HepG2 (cell line): ENCODE results near the gene IL6ST. TPM values are rescaled to one million over a fixed set of nuclear protein-coding genes. Genes with fewer than 3 reads are reported as not detected.

Source experiments
- ATAC-seq: fragments of 200-7000 bp; cut with Tn5 transposase; 3 replicates; pipeline ENCODE4 v1.9.1; 2020; ENCODE audit warnings: mild to moderate bottlenecking, moderate library complexity
- BruUV-seq: library from RNA; stranded (reverse); fragments of 400-500 nt; replicated peaks from 2 replicates; lab custom pipeline; 2021; lab: Mats Ljungman, UMichigan
- CTCF ChIA-PET: fragments of 300-600 bp; formaldehyde crosslinking; extraction: SDS; loops from one replicate; lab custom pipeline; 2021; ENCODE audit warnings: low total read pairs, inconsistent platforms, low intra/inter-chr PET ratio; lab: Yijun Ruan, JAX
- POLR2A ChIA-PET: fragments of 350-600 bp; sonication (Branson Sonifier 250); formaldehyde crosslinking; loops from one replicate; lab custom pipeline; 2020; ENCODE audit warnings: antibody characterized with exemption, inconsistent platforms; lab: Yijun Ruan, JAX
- DNase-seq: peaks from one replicate; pipeline ENCODE4 v3.0.0-alpha.2; 2015; ENCODE audit warnings: low spot score
- FAIRE-seq: peaks from 3 replicates; lab custom pipeline; 2011; peaks lifted over from hg19 to GRCh38; lab: Jason Lieb, UNC
- H2AFZ ChIP-seq: one replicate; pipeline ENCODE4 v1.6.1; 2011; ENCODE audit warnings: low read length, inconsistent platforms
- H3K27ac ChIP-seq: fragments of 300-600 bp; 3 replicates; pipeline ENCODE4 v1.8.0; 2011; ENCODE audit warnings: mixed run types, mild to moderate bottlenecking, mixed read lengths, low read length, inconsistent platforms; ENCODE audit not compliant: insufficient read depth; ENCODE audit errors: extremely low read length
- H3K27me3 ChIP-seq, 2 experiments: fragments of 200-600 bp in 1 of 2; 2 replicates in 1 of 2; 3 replicates in 1 of 2; pipeline versions ENCODE4 v1.6.0 to v1.8.0; 2011; ENCODE audit warnings: low read length in 2 of 2, mild to moderate bottlenecking in 2 of 2, moderate library complexity in 2 of 2, inconsistent platforms in 1 of 2; ENCODE audit not compliant: insufficient read depth in 2 of 2, control insufficient read depth in 1 of 2
- H3K36me3 ChIP-seq, 2 experiments: fragments of 200-600 bp in 1 of 2; replicated peaks in 1 of 2; 2 replicates in 1 of 2; 3 replicates in 1 of 2; pipeline versions ENCODE4 v1.5.1 to v1.8.0; 2011; ENCODE audit warnings: low read length in 2 of 2, inconsistent platforms in 1 of 2; ENCODE audit not compliant: insufficient read depth in 2 of 2, control insufficient read depth in 1 of 2
- H3K4me1 ChIP-seq: 2 replicates; pipeline ENCODE4 v1.5.1; 2012; ENCODE audit warnings: low read length, inconsistent platforms; ENCODE audit not compliant: insufficient read depth
- H3K4me2 ChIP-seq: 2 replicates; pipeline ENCODE4 v1.6.0; 2011; ENCODE audit warnings: low read depth, low read length, inconsistent platforms
- H3K4me3 ChIP-seq, 3 experiments: fragments of 200-600 bp in 1 of 3; sonication (generic), shearing (Covaris generic) in 1 of 3; replicated peaks in 1 of 3; 2 replicates each; pipeline ENCODE4 v1.5.1; 2011 to 2016; ENCODE audit warnings: low read length in 3 of 3, inconsistent platforms in 2 of 3, low read depth in 2 of 3, mild to moderate bottlenecking in 2 of 3, control low read depth in 1 of 3, mixed read lengths in 1 of 3; ENCODE audit not compliant: insufficient read depth in 1 of 3
- H3K79me2 ChIP-seq: one replicate; pipeline ENCODE4 v1.6.1; 2011; ENCODE audit warnings: low read length, inconsistent platforms; ENCODE audit not compliant: insufficient read depth
- H3K9ac ChIP-seq: 2 replicates; pipeline ENCODE4 v1.6.0; 2011; ENCODE audit warnings: mild to moderate bottlenecking, low read depth, low read length, inconsistent platforms; ENCODE audit not compliant: insufficient read depth
- H3K9me3 ChIP-seq: 2 replicates; pipeline ENCODE4 v1.5.1; 2012; ENCODE audit warnings: mild to moderate bottlenecking, low read length
- H4K20me1 ChIP-seq: 2 replicates; pipeline ENCODE4 v1.6.0; 2011; ENCODE audit warnings: inconsistent platforms, mild to moderate bottlenecking, low read length, moderate library complexity; ENCODE audit not compliant: insufficient read depth
- AHDC1 ChIP-seq: sonication (generic); formaldehyde crosslinking; IDR thresholded peaks from 2 replicates; pipeline ENCODE4 v1.5.1; 2020; ENCODE audit warnings: mild to moderate bottlenecking, missing genetic modification reagents, borderline replicate concordance
- ATF4 ChIP-seq, 2 experiments: fragments of 450-650 bp in 1 of 2; sonication (generic) in 1 of 2; formaldehyde crosslinking; IDR thresholded peaks; 2 replicates each; pipeline versions ENCODE4 v1.5.0 to v1.8.0; 2020 to 2022; ENCODE audit warnings: mild to moderate bottlenecking in 1 of 2, missing genetic modification reagents in 1 of 2
- CBX2 ChIP-seq, 2 experiments: fragments of 200-600 bp in 1 of 2; sonication (generic); formaldehyde crosslinking in 1 of 2; IDR thresholded peaks; 2 replicates each; pipeline versions ENCODE4 v1.7.0 to v1.8.1; 2018 to 2022; ENCODE audit warnings: low read depth in 2 of 2, low read length in 1 of 2, mild to moderate bottlenecking in 1 of 2, missing genetic modification reagents in 1 of 2
- FOXJ3 ChIP-seq: sonication (generic); formaldehyde crosslinking; IDR thresholded peaks from 2 replicates; pipeline ENCODE4 v1.4.0; 2020; ENCODE audit warnings: missing genetic modification reagents, mild to moderate bottlenecking, borderline replicate concordance
- HMG20A ChIP-seq: IDR thresholded peaks from 2 replicates; pipeline ENCODE4 v1.6.1; 2016; ENCODE audit warnings: borderline replicate concordance
- HNRNPK ChIP-seq: fragments of 200-400 bp; formaldehyde crosslinking; IDR thresholded peaks from 2 replicates; pipeline ENCODE4 v1.6.1; 2018; ENCODE audit warnings: low read length, low read depth, moderate library complexity, mild to moderate bottlenecking; ENCODE audit not compliant: poor library complexity, severe bottlenecking
- NFIC ChIP-seq: IDR thresholded peaks from 2 replicates; pipeline ENCODE4 v1.6.1; 2012; ENCODE audit warnings: mild to moderate bottlenecking, low read length, inconsistent platforms
- SNAI1 ChIP-seq: sonication (generic); formaldehyde crosslinking; IDR thresholded peaks from 2 replicates; pipeline ENCODE4 v1.5.0; 2020; ENCODE audit warnings: mild to moderate bottlenecking, missing genetic modification reagents, borderline replicate concordance
- SOX13 ChIP-seq, 3 experiments: fragments of 450-650 bp in 1 of 3; sonication (generic) in 1 of 3; formaldehyde crosslinking in 1 of 3; IDR thresholded peaks in 2 of 3; conservative IDR thresholded peaks in 1 of 3; 2 replicates each; pipeline versions ENCODE4 v1.5.0 to v1.6.1; 2016 to 2020; ENCODE audit warnings: antibody characterized with exemption in 1 of 3, mild to moderate bottlenecking in 1 of 3, missing compliant biosample characterization in 1 of 3, missing genetic modification reagents in 1 of 3, moderate library complexity in 1 of 3
- ZNF460 ChIP-seq: sonication (generic); formaldehyde crosslinking; IDR thresholded peaks from 2 replicates; pipeline ENCODE4 v1.5.1; 2020; ENCODE audit warnings: missing genetic modification reagents, mild to moderate bottlenecking, borderline replicate concordance
- WGBS: methylation state at CpG from one replicate; pipeline ENCODE4 v1.1.6; 2017; ENCODE audit warnings: low lambda C conversion rate; 5-methylcytosine and 5-hydroxymethylcytosine counted together
- in situ Hi-C: cut with HindIII; loops from 2 replicates; pipeline ENCODE4 v1.10.0; 2017; ENCODE audit warnings: low pct_unique_long_range_greater_than_20kb; ENCODE audit not compliant: extremely low pct_ligation_motif_present
- intact Hi-C: fragments of 100-400 bp; cut with micrococcal nuclease; formaldehyde crosslinking; loops from one replicate; pipeline ENCODE4 v1.10.0; 2022; ENCODE audit not compliant: unreplicated experiment
- polyA plus RNA-seq, 8 experiments: library from polyadenylated mRNA; depleted of rRNA in 3 of 8; stranded (reverse) in 7 of 8; unstranded in 1 of 8; fragments of >200 nt; fragmentation: Illumina TruSeq in 4 of 8; extraction: Trizol in 4 of 8; gene quantifications; 2 replicates each; pipeline versions ENCODE4 v1.2.1 to v1.2.3, GENCODE V29; 2011 to 2016; ENCODE audit warnings: low read depth in 4 of 8, missing spikeins in 1 of 8, mixed read lengths in 1 of 8; ENCODE audit not compliant: insufficient read depth in 1 of 8
- total RNA-seq, 5 experiments: library from RNA; depleted of rRNA; stranded (reverse); fragments of >200 nt; fragmentation: Illumina TruSeq; extraction: Trizol; gene quantifications; 2 replicates each; pipeline ENCODE4 v1.2.3, GENCODE V29; 2016; ENCODE audit warnings: low read depth in 1 of 5

IL6ST gene
- total and polyA plus RNA-seq, 2 of the 13 experiments (the other 11 are each of a cell fraction or from before 2014, with no cell fraction given), result 66.6 to 166 TPM

GRCh38 chr5:55988979-55989638 is 5.7 kb downstream of the IL6ST start:
- no TSS peak for BruUV-seq
- Histone ChIP-seq H3K4me3 (peak overlapping the region; percentile 6 to 42 (median 24); a peak in 3 of 6 replicates), H3K9ac (no peak overlapping the region), H2AFZ (no peak overlapping the region), H3K27me3 (no peaks in the 10 kb centered on the region; a peak in 2 of 5 replicates), H3K4me2 (peak overlapping the region; percentile 79), H3K36me3 (peaks cover 4 to 19% of the 10 kb centered on the region in 2 experiments), H3K79me2 (peaks cover 98% of the 10 kb centered on the region), H4K20me1 (peaks cover 70% of the 10 kb centered on the region), H3K27ac (peak overlapping the region; percentile 35), H3K4me1 (peaks cover 79% of the 10 kb centered on the region), H3K9me3 (no peaks in the 10 kb centered on the region)
- POLR2A ChIA-PET, result interaction anchor here (0.7 to 2.0 kb wide), 6 partner anchors 12 to 135 kb away, joined by 3 to 7 read pairs (median 4); no protein-coding TSS in a partner anchor
- CTCF ChIA-PET, result no interaction called here
- WGBS, result 22% methylated on average over 4 of the region's 4 CpGs
- ATAC-seq, result peak; percentile 56
- FAIRE-seq, result peak; percentile 23
- peak; percentile 42 for DNase-seq
- in situ Hi-C loops, result loop anchor here (25.0 kb wide), 1 partner anchor 873 kb away; no protein-coding TSS in a partner anchor
- intact Hi-C loops, result no loop called here
- TF ChIP-seq HMG20A (CRISPR knock-in tag), result peak; percentile 46; the same call in 1 of the 2 replicates
- TF ChIP-seq FOXJ3 (CRISPR knock-in tag), result peak; percentile 50; the same call in 1 of the 2 replicates
- no peak for TF ChIP-seq HNRNPK
- TF ChIP-seq AHDC1 (CRISPR knock-in tag), result peak; percentile 26; the same call in 1 of the 2 replicates
- 0 out of 4 replicates have a peak, but pooled peaks of 1 of the 2 experiments have one; percentile 25 for TF ChIP-seq ATF4 (CRISPR knock-in tag; IDR thresholded peaks at IDR 0.05)
- TF ChIP-seq ZNF460 (CRISPR knock-in tag), result no peak
- no peak for TF ChIP-seq CBX2 (IDR thresholded peaks at IDR 0.05; ENCODE audit: low read depth, low read length)
- TF ChIP-seq CBX2 (CRISPR knock-in tag; IDR thresholded peaks at IDR 0.05; ENCODE audit: low read depth), result no peak
- TF ChIP-seq NFIC, result peak; percentile 63; the same call in 1 of the 2 replicates
- no peak for TF ChIP-seq SNAI1
- no peak for TF ChIP-seq SOX13 (IDR thresholded peaks at IDR 0.05)
- TF ChIP-seq SOX13 (CRISPR knock-in tag; conservative IDR thresholded peaks at IDR 0.05 in 1 of 2, IDR thresholded peaks at IDR 0.05 in 1 of 2), result peak in 1 of 2 experiments; percentile 40; a peak in 1 of 4 replicates
